DND-41 (cell line): Measurements from ENCODE around the gene ADPRHL1.

Experiments
- EZH2 ChIP-seq: IDR thresholded peaks from 3 replicates; pipeline ENCODE4 v1.6.1; 2012; ENCODE audit warnings: borderline replicate concordance, low read depth, mild to moderate bottlenecking, moderate library complexity, low read length, inconsistent platforms; ENCODE audit not compliant: severe bottlenecking
- TF ChIP-seq, protein P1 (sequence below): IDR thresholded peaks from 2 replicates; pipeline ENCODE4 v1.5.1; 2012; ENCODE audit warnings: borderline replicate concordance, low read length, moderate library complexity, mild to moderate bottlenecking; ENCODE audit not compliant: poor library complexity, severe bottlenecking; ENCODE audit errors: extremely low read depth

DNA sequence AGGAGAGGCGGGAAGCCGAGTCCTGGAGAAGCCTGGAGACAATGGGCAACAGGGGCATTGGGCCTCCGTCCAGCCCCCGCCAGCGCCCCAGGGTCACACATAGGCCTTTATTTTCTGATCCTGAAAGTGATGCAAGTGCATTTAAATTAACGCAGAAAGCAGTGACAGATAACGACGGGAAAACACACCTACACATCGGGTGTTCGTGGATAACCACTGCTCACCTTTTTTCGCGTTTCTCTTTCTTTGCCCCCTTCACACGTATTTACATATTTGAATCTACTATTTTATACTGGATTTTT, 59.0 kb downstream of the ADPRHL1 start:
- TF ChIP-seq, protein P1, sequence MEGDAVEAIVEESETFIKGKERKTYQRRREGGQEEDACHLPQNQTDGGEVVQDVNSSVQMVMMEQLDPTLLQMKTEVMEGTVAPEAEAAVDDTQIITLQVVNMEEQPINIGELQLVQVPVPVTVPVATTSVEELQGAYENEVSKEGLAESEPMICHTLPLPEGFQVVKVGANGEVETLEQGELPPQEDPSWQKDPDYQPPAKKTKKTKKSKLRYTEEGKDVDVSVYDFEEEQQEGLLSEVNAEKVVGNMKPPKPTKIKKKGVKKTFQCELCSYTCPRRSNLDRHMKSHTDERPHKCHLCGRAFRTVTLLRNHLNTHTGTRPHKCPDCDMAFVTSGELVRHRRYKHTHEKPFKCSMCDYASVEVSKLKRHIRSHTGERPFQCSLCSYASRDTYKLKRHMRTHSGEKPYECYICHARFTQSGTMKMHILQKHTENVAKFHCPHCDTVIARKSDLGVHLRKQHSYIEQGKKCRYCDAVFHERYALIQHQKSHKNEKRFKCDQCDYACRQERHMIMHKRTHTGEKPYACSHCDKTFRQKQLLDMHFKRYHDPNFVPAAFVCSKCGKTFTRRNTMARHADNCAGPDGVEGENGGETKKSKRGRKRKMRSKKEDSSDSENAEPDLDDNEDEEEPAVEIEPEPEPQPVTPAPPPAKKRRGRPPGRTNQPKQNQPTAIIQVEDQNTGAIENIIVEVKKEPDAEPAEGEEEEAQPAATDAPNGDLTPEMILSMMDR: no peak
- no peak for TF ChIP-seq EZH2
